Cardiac septum (tissue), 1 donor: ENCODE data around the gene DHRS13. TPM values are rescaled to one million over a fixed set of nuclear protein-coding genes. Genes with fewer than 3 reads are reported as not detected.

Experiments used
- microRNA-seq: library from miRNA; unstranded; fragments of <30 nt; microRNA quantifications from one replicate; pipeline ENCODE4 v1.2.0, GENCODE V29; 2020
- total RNA-seq: library from RNA; stranded (reverse); fragmentation: NEBNext Ultra II Directional; extraction: Animal tissue kit (Norgen Biotek cat#: 25700); gene quantifications from one replicate; pipeline ENCODE4 v1.2.1, GENCODE V29; 2021
- donor health status: DM: no; HTN: no; CAD: no.

DHRS13 gene
- total RNA-seq, 1 donor from 2014 or later: 3.0 TPM

Small RNA genes lying within 50 kb of the gene (microRNA-seq; reads per million reads assigned to microRNA genes)
- gene MIR451B: not detected

Other genes with a start within 250 kb of the DHRS13 start
- 26.6 TPM for gene SDF2, start 241.2 kb downstream of the DHRS13 start, total RNA-seq
- 48.4 TPM for gene SUPT6H, start 240.9 kb downstream of the DHRS13 start, total RNA-seq
- 2.0 TPM for gene PROCA1, start 191.2 kb downstream of the DHRS13 start, total RNA-seq
- 15.3 TPM for gene RAB34, start 185.2 kb downstream of the DHRS13 start, total RNA-seq
- 725 TPM for gene RPL23A, start 183.1 kb downstream of the DHRS13 start, total RNA-seq
- gene TLCD1, start 176.8 kb downstream of the DHRS13 start, total RNA-seq: 2.4 TPM
- gene NEK8, start 174.3 kb downstream of the DHRS13 start, total RNA-seq: 0.78 TPM
- 2.8 TPM for gene TRAF4, start 159.1 kb downstream of the DHRS13 start, total RNA-seq
- 18.6 TPM for gene FAM222B, start 60.3 kb downstream of the DHRS13 start, total RNA-seq
- gene ERAL1, start 48.1 kb downstream of the DHRS13 start, total RNA-seq: 31.3 TPM
- gene FLOT2, start 5.3 kb downstream of the DHRS13 start, total RNA-seq: 80.4 TPM
- gene PHF12, start 48.4 kb upstream of the DHRS13 start, total RNA-seq: 20.4 TPM
- gene SEZ6, start 103.0 kb upstream of the DHRS13 start, total RNA-seq: not detected
- gene PIPOX, start 140.1 kb upstream of the DHRS13 start, total RNA-seq: 0.57 TPM